ENCODE results near the gene USP32.

Gene USP32

DNA sequence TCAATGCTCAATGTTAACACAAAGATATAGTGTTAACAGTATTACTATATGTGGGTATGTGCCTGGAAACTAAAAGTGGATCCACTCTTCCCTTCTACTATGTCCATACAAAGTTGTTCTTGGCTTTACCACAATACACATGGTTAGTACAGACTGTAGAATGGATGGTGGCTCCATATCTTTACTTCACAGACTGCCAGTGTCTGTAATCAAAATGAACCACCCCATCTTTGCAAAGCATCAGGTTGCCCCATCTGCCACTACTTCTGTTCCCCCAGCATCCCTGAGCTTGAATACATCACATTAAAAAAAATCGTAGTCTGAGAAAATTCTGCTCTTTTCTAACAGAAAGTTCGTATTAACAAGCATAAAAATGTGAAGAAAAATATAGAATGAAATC is 30.0 kb downstream of the USP32 start:
- Histone ChIP-seq H3K9ac (ENCODE audit: low read length) (no peak overlapping the region), H3K4me2 (ENCODE audit: low read depth, low read length, poor library complexity, severe bottlenecking) (no peak overlapping the region), H2AFZ (ENCODE audit: low read depth, low read length, severe bottlenecking) (no peak overlapping the region), H3K9me2 (replicated peaks; ENCODE audit: insufficient read depth, low read length) (no peaks in the 10 kb centered on the region), H3K36me3 (ENCODE audit: low read length) (no peaks in the 10 kb centered on the region), H4K20me1 (ENCODE audit: low read depth, low read length) (no peaks in the 10 kb centered on the region), H3K9me3 (ENCODE audit: insufficient read depth, low read length) (no peaks in the 10 kb centered on the region), H3F3A (ENCODE audit: insufficient read depth) (no peaks in the 10 kb centered on the region; the same call in 1 of the 2 replicates), H3K79me2 (ENCODE audit: insufficient read depth, low read length) (no peaks in the 10 kb centered on the region), H3K27ac (ENCODE audit: low read depth, low read length) (no peak overlapping the region), H3K27me3 (ENCODE audit: low read length) (no peaks in the 10 kb centered on the region), H3K4me3 (ENCODE audit: insufficient read depth, low read length, poor library complexity, severe bottlenecking) (no peak overlapping the region)
- no peak for TF ChIP-seq EZH2phosphoT487 (conservative IDR thresholded peaks at IDR 0.05; ENCODE audit: low read length)
- TF ChIP-seq, protein P1, sequence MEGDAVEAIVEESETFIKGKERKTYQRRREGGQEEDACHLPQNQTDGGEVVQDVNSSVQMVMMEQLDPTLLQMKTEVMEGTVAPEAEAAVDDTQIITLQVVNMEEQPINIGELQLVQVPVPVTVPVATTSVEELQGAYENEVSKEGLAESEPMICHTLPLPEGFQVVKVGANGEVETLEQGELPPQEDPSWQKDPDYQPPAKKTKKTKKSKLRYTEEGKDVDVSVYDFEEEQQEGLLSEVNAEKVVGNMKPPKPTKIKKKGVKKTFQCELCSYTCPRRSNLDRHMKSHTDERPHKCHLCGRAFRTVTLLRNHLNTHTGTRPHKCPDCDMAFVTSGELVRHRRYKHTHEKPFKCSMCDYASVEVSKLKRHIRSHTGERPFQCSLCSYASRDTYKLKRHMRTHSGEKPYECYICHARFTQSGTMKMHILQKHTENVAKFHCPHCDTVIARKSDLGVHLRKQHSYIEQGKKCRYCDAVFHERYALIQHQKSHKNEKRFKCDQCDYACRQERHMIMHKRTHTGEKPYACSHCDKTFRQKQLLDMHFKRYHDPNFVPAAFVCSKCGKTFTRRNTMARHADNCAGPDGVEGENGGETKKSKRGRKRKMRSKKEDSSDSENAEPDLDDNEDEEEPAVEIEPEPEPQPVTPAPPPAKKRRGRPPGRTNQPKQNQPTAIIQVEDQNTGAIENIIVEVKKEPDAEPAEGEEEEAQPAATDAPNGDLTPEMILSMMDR (IDR thresholded peaks at IDR 0.05; ENCODE audit: insufficient read depth, low read length, poor library complexity, severe bottlenecking), result no peak

DNA sequence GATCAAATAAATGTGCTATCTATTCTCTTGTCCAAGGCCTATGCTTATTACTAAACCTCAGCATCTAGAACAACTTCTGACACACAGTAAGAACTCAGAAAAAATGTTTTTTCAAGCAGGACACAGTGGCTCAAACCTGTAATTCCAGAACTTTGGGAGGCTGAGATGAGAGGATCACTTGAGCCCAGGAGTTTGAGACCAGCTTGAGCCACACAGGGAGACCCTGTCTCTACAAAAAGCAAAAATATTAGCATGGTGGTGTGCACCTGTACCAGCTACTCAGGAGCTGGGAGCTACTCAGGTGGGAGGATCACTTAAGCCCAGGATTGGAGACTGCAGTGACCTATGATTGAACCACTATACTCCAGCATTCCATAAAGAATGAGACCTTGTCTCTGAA is 32.5 kb downstream of the USP32 start:
- Histone ChIP-seq H3K27me3 (ENCODE audit: low read length) (no peaks in the 10 kb centered on the region), H3K9me3 (ENCODE audit: insufficient read depth, low read length) (no peaks in the 10 kb centered on the region), H3K79me2 (ENCODE audit: insufficient read depth, low read length) (no peaks in the 10 kb centered on the region), H3F3A (ENCODE audit: insufficient read depth) (no peaks in the 10 kb centered on the region; the same call in 1 of the 2 replicates), H3K4me2 (ENCODE audit: low read depth, low read length, poor library complexity, severe bottlenecking) (no peak overlapping the region), H4K20me1 (ENCODE audit: low read depth, low read length) (no peaks in the 10 kb centered on the region), H3K9me2 (replicated peaks; ENCODE audit: insufficient read depth, low read length) (no peaks in the 10 kb centered on the region), H3K27ac (ENCODE audit: low read depth, low read length) (no peak overlapping the region), H3K9ac (ENCODE audit: low read length) (no peak overlapping the region), H3K4me3 (ENCODE audit: insufficient read depth, low read length, poor library complexity, severe bottlenecking) (no peak overlapping the region), H2AFZ (ENCODE audit: low read depth, low read length, severe bottlenecking) (no peak overlapping the region), H3K36me3 (ENCODE audit: low read length) (no peaks in the 10 kb centered on the region)
- TF ChIP-seq, protein P1 (IDR thresholded peaks at IDR 0.05; ENCODE audit: insufficient read depth, low read length, poor library complexity, severe bottlenecking), result no peak
- TF ChIP-seq EZH2phosphoT487 (conservative IDR thresholded peaks at IDR 0.05; ENCODE audit: low read length), result no peak

DNA sequence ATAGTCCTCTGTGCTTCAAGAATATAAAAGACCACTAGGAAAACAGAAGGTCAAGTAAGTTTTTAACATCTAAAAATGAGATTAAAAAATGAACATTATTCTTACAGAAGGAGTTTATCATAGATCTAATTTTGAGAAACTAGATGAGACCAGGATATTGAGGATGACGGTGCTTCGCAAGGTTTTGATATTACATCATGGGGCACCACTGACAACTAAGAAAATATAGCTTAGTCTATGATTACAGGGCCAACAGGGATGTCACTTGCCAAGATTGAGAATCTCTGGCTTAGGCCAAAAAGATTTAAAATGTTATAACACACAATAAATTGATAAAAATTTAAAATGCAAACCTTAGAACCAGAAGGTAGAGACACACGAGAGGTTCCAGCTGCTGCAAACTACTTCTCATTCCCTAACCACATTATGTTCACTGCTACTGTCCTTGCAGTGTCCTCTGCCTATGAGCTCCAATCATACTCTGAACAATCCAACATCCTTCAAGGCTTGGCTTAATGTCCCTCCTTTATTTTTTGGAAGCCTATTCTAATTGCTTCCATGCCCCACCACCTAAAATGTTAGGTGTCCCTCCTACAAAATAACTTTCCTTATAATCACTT is 33.2 kb downstream of the USP32 start:
- Histone ChIP-seq H3K9me3 (ENCODE audit: insufficient read depth, low read length) (no peaks in the 10 kb centered on the region), H3K27ac (ENCODE audit: low read depth, low read length) (no peak overlapping the region), H2AFZ (ENCODE audit: low read depth, low read length, severe bottlenecking) (no peak overlapping the region), H3K36me3 (ENCODE audit: low read length) (no peaks in the 10 kb centered on the region), H3K4me3 (ENCODE audit: insufficient read depth, low read length, poor library complexity, severe bottlenecking) (no peak overlapping the region), H4K20me1 (ENCODE audit: low read depth, low read length) (no peaks in the 10 kb centered on the region), H3K9ac (ENCODE audit: low read length) (no peak overlapping the region), H3K4me2 (ENCODE audit: low read depth, low read length, poor library complexity, severe bottlenecking) (no peak overlapping the region), H3F3A (ENCODE audit: insufficient read depth) (no peaks in the 10 kb centered on the region; the same call in 1 of the 2 replicates), H3K27me3 (ENCODE audit: low read length) (no peaks in the 10 kb centered on the region), H3K79me2 (ENCODE audit: insufficient read depth, low read length) (no peaks in the 10 kb centered on the region), H3K9me2 (replicated peaks; ENCODE audit: insufficient read depth, low read length) (no peaks in the 10 kb centered on the region)
- no peak for TF ChIP-seq EZH2phosphoT487 (conservative IDR thresholded peaks at IDR 0.05; ENCODE audit: low read length)
- TF ChIP-seq, protein P1 (IDR thresholded peaks at IDR 0.05; ENCODE audit: insufficient read depth, low read length, poor library complexity, severe bottlenecking), result no peak

All from SU-DHL-6 (cell line).